SW 1271 (cell line): ENCODE data around the gene DYNLT4.
"Not testable (repeated sequence)": the region's sequence is repeated elsewhere in the genome, so short reads cannot be mapped to it uniquely, and the experiment has no call there.

ENCODE experiments used
- DNase-seq, 2 experiments: peaks; one replicate each; lab custom pipeline; 2025; lab: John Stamatoyannopoulos, UW

Gene DYNLT4

GRCh38 chr1:44808938-44809917, 2.1 kb upstream of the DYNLT4 start:
- DNase-seq, result no peak

DNA sequence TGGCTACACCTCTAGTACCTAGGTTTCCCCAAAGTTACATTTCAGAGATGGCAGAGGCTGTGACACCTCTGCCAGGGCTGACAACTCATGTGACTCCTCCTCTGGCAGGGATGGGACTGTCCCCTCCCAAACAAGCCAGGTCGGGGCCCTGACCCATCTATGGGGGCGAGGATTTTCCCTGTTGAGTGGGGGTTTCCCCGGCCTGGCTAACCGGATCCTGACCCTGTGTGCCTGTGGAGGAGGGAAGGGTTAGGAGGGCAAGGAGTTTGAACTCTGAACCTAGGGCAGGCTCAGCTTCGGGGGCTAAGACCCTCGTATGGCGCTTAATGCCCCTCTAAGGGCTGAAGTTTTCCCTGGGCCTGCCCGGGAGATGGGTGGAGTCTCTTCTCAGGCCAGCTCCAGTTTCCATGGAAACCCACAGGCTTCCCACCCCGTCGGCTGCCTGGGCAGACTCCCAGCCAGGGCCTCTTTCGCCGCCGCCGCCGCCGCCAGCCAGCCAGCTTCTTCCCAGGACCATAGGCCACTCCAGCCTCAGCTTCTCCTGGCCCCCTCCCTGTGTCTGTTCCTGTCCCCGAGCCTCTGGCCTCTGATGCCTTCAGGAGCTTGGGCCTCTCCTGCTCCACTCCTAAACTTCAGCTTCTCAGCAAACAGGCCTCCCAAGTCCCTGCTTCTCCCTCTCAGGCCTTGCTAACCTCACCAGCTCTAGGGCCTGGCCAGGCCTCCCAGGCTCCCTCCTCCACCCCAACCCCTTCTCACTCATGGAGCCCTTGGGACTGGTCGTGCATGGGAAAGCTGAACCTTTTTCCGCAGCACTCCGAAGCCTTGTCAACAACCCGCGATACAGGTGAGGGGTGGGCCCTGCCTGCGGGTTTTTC, 1.1 kb upstream of the DYNLT4 start, which contains the start of gene BTBD19:
Gene BTBD19, plus strand, starts transcription at position 461 of the 875 bp plus-strand sequence. Its CDS starts 298 bp downstream, at position 759.
- peak; percentile 36 to 66 for DNase-seq

DNA sequence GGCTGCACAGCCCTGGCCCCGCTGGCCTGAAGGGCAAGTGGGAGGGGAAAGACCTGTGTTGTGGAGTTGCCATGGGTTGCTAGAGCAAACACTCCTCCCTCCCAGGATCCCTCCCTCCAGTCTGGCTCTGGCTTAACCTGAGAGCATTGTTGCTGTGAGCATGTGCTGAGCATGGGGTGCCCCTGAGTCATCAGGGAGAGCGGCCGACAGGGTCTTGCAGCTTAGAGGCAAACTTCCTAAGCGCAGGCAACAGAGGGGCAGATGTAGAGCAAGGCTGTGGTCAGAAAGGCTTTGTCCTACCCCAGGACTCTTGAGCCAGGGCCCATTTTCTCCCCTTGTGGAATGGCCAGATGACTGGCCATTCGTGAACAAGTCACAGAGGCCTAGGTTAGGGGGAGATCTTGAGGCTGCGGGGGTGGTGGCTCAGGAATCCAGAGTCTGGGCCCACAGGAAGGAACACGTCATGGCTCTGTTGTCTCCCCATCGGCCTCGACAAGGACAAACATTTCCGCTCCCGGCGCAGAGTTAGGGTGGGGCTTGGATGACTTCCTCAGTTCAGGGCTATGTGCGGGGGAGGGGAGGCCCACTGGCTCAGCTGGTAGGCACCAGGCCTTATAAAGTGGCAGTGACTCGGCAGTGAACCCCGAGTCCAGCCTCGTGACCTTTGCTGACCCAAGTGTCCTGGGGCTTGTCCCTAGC, 362 bp upstream of the DYNLT4 start:
- peak; percentile 96 to 97 for DNase-seq

- DNase-seq, result no peak
Observed at GRCh38 chr1:44806025-44806703, 987 bp downstream of the DYNLT4 start.

DNA sequence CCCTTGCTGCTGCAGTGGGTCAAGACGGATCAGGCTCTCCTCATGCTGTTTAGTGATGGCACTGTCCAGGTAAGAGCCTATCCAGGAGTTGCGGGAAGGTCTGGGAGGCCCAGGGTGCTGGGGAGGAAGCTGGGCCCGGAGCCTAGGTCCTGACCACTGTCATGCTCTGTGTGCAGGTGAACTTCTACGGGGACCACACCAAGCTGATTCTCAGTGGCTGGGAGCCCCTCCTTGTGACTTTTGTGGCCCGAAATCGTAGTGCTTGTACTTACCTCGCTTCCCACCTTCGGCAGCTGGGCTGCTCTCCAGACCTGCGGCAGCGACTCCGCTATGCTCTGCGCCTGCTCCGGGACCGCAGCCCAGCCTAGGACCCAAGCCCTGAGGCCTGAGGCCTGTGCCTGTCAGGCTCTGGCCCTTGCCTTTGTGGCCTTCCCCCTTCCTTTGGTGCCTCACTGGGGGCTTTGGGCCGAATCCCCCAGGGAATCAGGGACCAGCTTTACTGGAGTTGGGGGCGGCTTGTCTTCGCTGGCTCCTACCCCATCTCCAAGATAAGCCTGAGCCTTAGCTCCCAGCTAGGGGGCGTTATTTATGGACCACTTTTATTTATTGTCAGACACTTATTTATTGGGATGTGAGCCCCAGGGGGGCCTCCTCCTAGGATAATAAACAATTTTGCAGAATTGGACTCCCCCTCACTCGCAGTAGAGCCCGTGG, 1.7 kb downstream of the DYNLT4 start:
- DNase-seq, result no peak

DNA sequence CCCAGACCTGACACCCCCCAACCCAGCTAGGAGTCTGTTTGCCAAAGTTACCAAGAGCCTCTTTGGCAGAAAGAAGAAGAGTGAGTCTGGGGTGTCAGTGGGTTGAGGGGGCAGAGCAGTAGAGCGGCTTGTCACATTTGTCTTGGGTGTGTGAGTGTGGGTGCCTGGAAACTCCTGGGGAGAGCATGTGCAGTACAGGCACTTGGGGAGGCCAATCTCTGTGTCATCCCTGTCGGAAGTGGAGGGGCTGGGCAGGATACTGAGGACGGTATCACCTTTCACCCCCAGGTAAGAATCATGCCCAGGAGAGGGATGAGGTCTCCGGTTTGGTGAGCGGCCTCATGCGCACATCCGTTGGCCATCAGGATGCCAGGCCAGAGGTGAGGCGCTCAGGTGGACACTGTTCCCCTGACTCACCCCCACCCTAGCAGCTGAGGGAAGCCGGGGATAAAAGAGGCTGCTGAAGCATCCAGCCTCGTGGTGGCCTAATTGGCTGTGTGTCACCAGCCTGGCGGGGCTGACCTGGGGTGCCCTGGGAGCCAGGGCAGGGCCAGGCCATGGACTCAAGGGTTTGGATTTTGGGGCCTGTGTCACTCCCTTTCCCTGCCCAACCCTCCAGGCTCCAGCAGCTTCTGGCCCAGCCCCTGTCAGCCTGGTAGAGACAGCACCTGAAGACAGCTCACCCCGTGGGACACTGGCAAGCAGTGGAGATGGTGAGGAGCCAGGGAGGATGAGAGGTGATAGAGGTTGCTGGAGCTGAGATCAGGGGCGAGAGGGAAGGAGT, 3.6 kb downstream of the DYNLT4 start:
- DNase-seq, result no peak

- no peak for DNase-seq
Observed at GRCh38 chr1:44803062-44803311, 4.2 kb downstream of the DYNLT4 start.

DNA sequence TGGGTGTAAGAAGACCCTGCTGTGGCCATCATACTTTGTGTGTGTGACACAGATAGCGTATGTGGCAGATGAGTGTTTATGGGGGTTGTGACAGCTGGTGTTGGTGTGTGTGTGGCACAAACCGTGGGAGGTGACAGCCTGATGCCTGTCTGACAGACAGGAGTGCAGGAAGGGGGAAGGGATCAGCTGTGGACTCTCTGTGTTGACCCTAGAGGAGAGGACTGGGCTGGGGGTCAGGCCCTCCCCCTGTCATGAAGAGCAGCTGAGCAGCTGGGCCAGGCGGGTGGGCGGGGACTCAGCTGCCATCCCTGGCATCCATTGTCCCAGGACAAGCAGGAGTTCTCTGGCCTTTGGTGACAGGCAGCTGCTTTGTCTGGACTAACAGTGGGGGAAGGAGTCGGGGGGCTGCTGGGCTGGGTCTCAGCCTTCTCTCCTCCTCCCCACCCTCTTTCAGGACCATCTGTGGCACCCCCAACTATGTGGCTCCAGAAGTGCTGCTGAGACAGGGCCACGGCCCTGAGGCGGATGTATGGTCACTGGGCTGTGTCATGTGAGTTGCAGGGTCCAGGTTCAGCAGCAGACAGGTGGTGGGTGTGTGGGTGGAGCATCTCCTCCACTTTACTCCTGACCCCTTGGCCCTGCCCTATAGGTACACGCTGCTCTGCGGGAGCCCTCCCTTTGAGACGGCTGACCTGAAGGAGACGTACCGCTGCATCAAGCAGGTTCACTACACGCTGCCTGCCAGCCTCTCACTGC, 4.7 kb downstream of the DYNLT4 start:
- no peak for DNase-seq

- DNase-seq, result no peak
Observed at GRCh38 chr1:44801491-44802305, 5.5 kb downstream of the DYNLT4 start.

- peak; percentile 91 to 93 for DNase-seq
Observed at GRCh38 chr1:44799770-44800584, 7.2 kb downstream of the DYNLT4 start, which contains the start of gene PLK3. PLK3 (plus strand) TSS chr1:44800377; CDS start chr1:44800464, 87 bp downstream.

DNA sequence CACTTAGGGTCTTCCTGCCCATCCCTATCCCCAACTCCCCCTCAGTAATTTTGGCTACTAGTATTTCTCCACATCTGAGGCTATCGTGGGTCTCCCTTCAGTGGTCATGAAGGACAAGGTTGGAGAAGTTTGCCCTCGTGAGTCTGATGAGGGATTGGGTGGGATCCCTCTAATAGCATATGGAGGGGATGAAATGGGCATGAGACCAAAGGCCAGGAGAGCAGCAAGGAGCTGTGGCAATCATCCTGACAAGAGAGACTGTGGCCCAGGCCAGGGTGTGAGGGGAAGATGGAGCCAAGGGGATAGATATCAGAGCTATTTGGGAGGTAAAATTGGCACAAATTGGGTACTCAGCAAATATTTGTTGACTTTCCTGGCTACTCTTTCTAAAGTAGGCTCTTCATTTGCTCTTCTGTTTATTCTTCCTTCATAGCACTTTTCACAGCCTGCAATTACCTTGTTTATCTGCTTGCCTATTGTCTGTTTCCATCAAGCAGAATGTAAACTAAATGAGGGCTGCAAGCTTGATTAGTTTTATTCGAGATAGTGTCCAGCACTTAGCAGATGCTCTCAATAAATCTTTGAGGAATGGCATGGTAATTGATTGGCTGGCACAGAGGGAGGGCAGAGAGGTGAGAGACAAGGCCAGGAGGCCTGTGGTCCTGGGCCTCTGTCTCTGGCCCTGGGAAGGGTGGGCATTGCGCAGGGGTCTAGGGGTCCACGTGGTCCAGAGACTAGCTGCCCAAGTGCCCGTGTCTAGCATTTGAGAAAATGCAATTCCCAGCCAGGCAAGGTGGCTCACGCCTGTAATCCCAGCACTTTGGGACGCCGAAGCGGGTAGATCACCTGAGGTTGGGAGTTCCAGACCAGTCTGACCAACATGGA, 8.4 kb downstream of the DYNLT4 start:
- DNase-seq, result no peak

GRCh38 chr1:44797886-44798285, 9.3 kb downstream of the DYNLT4 start:
- not testable (repeated sequence) for DNase-seq

DNA sequence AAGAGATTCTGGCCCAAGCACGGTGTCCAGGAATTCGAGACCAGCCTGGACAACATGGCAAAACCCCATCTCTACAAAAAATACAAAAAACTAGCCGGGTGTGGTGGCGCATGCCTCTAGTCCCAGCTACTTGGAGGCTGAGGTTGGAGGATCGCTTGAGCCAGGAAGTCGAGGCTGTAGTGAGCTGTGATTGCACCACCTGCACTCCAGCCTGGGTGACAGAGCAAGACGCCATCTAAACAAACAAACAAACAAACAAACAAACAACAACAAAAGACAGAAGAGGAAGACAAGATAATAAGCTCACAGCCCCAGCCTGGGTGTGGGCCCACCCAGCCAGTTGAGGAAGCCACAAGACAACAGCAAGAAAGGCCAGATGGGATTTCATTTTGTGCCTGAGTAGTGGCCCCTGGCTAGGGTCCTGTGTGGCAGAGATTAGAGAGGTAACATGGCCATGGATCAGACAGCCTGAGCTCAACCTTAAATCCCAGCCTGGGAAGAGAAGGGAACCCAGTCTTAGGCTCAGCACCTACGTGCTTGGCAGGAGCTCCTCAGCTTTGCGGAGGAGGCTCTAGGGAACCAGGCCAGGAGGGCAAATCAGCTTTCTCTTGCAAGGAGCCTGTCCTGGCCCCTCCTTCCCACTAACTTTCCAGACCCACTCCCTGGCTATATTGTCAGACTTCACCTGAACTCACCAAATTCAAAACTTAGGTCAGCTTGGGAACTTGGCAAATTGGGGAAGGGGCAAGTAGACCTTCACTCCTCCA, 14.2 kb downstream of the DYNLT4 start:
- no peak for DNase-seq

GRCh38 chr1:44790968-44791801, 16.0 kb downstream of the DYNLT4 start:
- no peak for DNase-seq
